ENCODE data around the gene CHD9. TPM values are rescaled to one million over a fixed set of nuclear protein-coding genes. Genes with fewer than 3 reads are reported as not detected.
A peak's percentile ranks its signal among the peaks of the same experiment; 100 is the strongest.

CHD9 gene
- total RNA-seq, 4 donors from 2014 or later: 46.9 to 174 (median 133) TPM

DNA sequence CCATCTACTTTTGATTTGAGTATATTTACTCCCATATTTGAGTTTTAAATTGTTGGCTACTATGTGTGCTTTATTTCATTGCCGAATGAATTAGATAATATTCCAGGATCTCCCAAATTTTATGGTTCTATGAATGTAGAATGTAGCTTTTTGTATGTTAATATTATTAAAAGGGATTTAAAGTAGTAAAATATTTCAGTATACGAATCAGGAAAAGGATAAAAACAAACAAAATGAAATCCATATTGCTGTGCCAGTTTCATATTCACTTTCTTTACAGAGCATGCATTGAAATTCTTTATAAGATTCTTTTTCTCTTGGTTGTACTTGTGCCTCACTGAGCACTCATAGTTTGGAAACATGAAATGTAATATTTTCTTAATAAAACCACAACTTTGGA, 155.1 kb downstream of the CHD9 start:
- Histone ChIP-seq H3K4me1 (peaks cover 0 to 9% of the 10 kb centered on the region in 2 donors), H3K4me3 (peak overlapping the region; percentile 18 to 44), H3K9me3 (no peaks in the 10 kb centered on the region), H3K27ac (peak overlapping the region; percentile 47 to 88), H3K27me3 (no peaks in the 10 kb centered on the region), H3K36me3 (no peaks in the 10 kb centered on the region)
- DNase-seq: no peak
- TF ChIP-seq, protein P1, sequence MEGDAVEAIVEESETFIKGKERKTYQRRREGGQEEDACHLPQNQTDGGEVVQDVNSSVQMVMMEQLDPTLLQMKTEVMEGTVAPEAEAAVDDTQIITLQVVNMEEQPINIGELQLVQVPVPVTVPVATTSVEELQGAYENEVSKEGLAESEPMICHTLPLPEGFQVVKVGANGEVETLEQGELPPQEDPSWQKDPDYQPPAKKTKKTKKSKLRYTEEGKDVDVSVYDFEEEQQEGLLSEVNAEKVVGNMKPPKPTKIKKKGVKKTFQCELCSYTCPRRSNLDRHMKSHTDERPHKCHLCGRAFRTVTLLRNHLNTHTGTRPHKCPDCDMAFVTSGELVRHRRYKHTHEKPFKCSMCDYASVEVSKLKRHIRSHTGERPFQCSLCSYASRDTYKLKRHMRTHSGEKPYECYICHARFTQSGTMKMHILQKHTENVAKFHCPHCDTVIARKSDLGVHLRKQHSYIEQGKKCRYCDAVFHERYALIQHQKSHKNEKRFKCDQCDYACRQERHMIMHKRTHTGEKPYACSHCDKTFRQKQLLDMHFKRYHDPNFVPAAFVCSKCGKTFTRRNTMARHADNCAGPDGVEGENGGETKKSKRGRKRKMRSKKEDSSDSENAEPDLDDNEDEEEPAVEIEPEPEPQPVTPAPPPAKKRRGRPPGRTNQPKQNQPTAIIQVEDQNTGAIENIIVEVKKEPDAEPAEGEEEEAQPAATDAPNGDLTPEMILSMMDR (IDR thresholded peaks at IDR 0.05): no peak
- TF ChIP-seq POLR2A (IDR thresholded peaks at IDR 0.05): no peak
- intact Hi-C loops (cut with DNase I; ENCODE audit: low total_unique reads): loop anchor here (5.0 kb wide), 1 partner anchor 158 kb away; the partner anchor contains the start of genes CHD9 and CHD9NB

DNA sequence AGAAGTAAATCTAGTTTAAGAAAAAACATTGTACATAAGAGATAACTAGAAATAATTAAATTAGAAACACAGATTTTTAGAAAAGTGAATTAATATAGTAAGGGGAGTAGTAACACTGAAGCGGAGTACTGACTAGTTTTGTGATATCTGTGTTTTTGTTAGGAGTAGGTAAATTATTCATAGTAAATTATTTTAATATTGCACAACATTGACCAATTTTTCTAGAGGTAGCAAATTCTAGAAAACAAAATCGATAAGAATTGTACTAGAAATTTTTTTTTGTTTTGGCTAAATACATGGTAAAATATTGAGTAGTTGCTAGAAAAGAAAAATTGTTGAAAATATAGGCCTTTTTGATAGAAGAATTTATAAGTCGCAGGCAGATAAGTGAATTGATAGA, 156.5 kb downstream of the CHD9 start:
- Histone ChIP-seq H3K36me3 (no peaks in the 10 kb centered on the region), H3K27me3 (no peaks in the 10 kb centered on the region), H3K4me3 (no peak overlapping the region), H3K4me1 (peaks cover 0 to 15% of the 10 kb centered on the region in 2 donors), H3K27ac (peak overlapping the region in 1 of 2 donors; percentile 88), H3K9me3 (no peaks in the 10 kb centered on the region)
- intact Hi-C loops (cut with DNase I; ENCODE audit: low total_unique reads): no loop called here
- no peak for DNase-seq
- no peak for TF ChIP-seq POLR2A (IDR thresholded peaks at IDR 0.05)
- TF ChIP-seq, protein P1 (IDR thresholded peaks at IDR 0.05): no peak

DNA sequence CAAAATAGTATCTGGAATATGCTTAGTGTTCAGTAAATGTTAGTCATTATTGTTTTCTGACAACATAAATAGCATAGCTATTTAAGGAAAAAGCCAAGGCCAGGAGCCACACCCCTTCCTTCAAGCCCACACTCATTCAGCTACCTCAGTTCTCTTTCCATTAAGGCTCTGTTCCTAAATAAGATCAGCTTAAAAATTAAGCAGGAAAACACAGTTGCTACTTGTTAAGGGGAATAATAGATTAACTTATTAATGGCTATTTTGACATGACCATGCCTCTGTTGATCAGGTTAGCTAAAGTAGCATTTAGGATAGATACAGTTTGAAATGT, 158.1 kb downstream of the CHD9 start:
- no peak for DNase-seq
- Histone ChIP-seq H3K4me1 (peaks cover 0 to 19% of the 10 kb centered on the region in 2 donors), H3K36me3 (no peaks in the 10 kb centered on the region), H3K9me3 (no peaks in the 10 kb centered on the region), H3K27me3 (no peaks in the 10 kb centered on the region), H3K4me3 (no peak overlapping the region), H3K27ac (peak overlapping the region in 1 of 2 donors; percentile 14)
- intact Hi-C loops (cut with DNase I; ENCODE audit: low total_unique reads): no loop called here
- TF ChIP-seq POLR2A (IDR thresholded peaks at IDR 0.05): no peak
- TF ChIP-seq, protein P1 (IDR thresholded peaks at IDR 0.05): no peak

DNA sequence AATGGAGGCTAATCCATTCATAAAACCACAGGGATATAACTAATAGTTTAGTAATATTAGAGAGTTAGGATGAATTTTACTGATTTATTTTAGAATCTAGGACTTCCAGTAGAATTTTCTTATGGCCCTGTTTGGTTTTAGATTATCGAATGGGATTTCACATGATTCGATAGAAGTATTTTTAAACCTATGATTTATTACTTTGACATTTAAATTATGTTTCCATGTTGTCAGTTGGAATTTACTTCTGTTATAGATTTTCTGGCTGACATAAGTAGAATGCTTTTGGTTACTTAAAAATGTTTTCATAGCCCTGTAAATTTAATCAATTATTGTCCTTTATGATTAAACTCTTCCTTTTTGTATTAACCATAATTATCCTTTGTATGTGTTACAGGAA, 158.8 kb downstream of the CHD9 start:
- peaks cover 0 to 19% of the 10 kb centered on the region in 2 donors for H3K4me1 ChIP-seq
- intact Hi-C loops (cut with DNase I; ENCODE audit: low total_unique reads): no loop called here
- no peak for DNase-seq

DNA sequence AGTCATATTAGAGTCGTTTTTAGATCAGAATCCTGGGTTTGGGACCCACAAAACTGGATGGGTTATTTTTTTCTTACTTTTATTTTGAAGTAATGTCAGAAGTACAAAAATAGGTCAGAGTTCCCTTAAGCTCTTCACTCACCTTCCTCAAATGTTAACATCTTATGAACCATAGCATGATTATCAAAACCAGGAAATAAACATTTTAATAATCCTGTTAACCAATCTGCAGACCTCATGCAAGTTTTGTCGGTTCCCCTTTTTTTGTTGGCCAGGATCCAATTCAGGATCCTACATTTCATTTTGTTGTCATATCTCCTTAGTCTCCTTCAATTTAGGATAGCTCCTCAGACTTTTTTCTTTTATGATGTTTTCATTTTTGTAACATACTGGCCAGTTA, 162.0 kb downstream of the CHD9 start:
- intact Hi-C loops (cut with DNase I; ENCODE audit: low total_unique reads): no loop called here
- Histone ChIP-seq H3K36me3 (no peaks in the 10 kb centered on the region), H3K27ac (no peak overlapping the region), H3K27me3 (no peaks in the 10 kb centered on the region), H3K4me1 (peaks cover 0 to 10% of the 10 kb centered on the region in 2 donors), H3K4me3 (no peak overlapping the region), H3K9me3 (no peaks in the 10 kb centered on the region)
- no peak for TF ChIP-seq POLR2A (IDR thresholded peaks at IDR 0.05)
- TF ChIP-seq, protein P1 (IDR thresholded peaks at IDR 0.05): no peak
- DNase-seq: no peak

More for the DNA sequence above, 158.8 kb downstream of the CHD9 start:
- Histone ChIP-seq H3K9me3 (no peaks in the 10 kb centered on the region), H3K27me3 (no peaks in the 10 kb centered on the region), H3K36me3 (no peaks in the 10 kb centered on the region), H3K4me3 (no peak overlapping the region), H3K27ac (peak overlapping the region in 1 of 2 donors; percentile 14)
- no peak for TF ChIP-seq POLR2A (IDR thresholded peaks at IDR 0.05)
- TF ChIP-seq, protein P1 (IDR thresholded peaks at IDR 0.05): no peak
